Endothelial cell of umbilical vein (primary cell): ENCODE data around the gene ADD1.

ENCODE experiments used
- EZH2 ChIP-seq: IDR thresholded peaks from 2 replicates; pipeline ENCODE4 v1.6.1; 2012; ENCODE audit warnings: borderline replicate concordance, low read depth, mild to moderate bottlenecking, moderate library complexity, low read length, inconsistent platforms; ENCODE audit not compliant: severe bottlenecking
- FOS ChIP-seq: IDR thresholded peaks from 2 replicates; pipeline ENCODE4 v1.6.1; 2011; ENCODE audit warnings: mild to moderate bottlenecking, low read length, moderate library complexity, borderline replicate concordance; ENCODE audit not compliant: insufficient read depth
- POLR2A ChIP-seq: IDR thresholded peaks from 2 replicates; pipeline ENCODE4 v1.6.1; 2012; ENCODE audit warnings: low read depth, mild to moderate bottlenecking, control low read depth, low read length
- TF ChIP-seq, protein P1 (sequence below), 2 donors: IDR thresholded peaks; 1 replicate in 1 of 2; 2 replicates in 1 of 2; pipeline ENCODE4 v1.5.1; 2011; ENCODE audit warnings: low read length in 2 of 2, mild to moderate bottlenecking in 2 of 2, moderate library complexity in 2 of 2, control low read depth in 1 of 2, inconsistent platforms in 1 of 2, low read depth in 1 of 2; ENCODE audit not compliant: insufficient read depth in 1 of 2; ENCODE audit errors: extremely low read depth in 1 of 2

GRCh38 chr4:2827071-2827873, 16.4 kb upstream of the ADD1 start:
- TF ChIP-seq EZH2 (no peak), POLR2A (no peak), FOS (no peak)
- TF ChIP-seq, protein P1, sequence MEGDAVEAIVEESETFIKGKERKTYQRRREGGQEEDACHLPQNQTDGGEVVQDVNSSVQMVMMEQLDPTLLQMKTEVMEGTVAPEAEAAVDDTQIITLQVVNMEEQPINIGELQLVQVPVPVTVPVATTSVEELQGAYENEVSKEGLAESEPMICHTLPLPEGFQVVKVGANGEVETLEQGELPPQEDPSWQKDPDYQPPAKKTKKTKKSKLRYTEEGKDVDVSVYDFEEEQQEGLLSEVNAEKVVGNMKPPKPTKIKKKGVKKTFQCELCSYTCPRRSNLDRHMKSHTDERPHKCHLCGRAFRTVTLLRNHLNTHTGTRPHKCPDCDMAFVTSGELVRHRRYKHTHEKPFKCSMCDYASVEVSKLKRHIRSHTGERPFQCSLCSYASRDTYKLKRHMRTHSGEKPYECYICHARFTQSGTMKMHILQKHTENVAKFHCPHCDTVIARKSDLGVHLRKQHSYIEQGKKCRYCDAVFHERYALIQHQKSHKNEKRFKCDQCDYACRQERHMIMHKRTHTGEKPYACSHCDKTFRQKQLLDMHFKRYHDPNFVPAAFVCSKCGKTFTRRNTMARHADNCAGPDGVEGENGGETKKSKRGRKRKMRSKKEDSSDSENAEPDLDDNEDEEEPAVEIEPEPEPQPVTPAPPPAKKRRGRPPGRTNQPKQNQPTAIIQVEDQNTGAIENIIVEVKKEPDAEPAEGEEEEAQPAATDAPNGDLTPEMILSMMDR (IDR thresholded peaks at IDR 0.05; ENCODE audit: extremely low read depth in 1 of 2, insufficient read depth in 1 of 2, low read depth in 1 of 2, low read length in 2 of 2), result no peak
